Gastroesophageal sphincter (tissue), 4 donors: Measurements from ENCODE around the gene DPH3. TPM values are rescaled to one million over a fixed set of nuclear protein-coding genes. Genes with fewer than 3 reads are reported as not detected.

Experiments
- ATAC-seq: fragments of 150-250 bp; one replicate; pipeline ENCODE4 v1.9.1; 2016; ENCODE audit warnings: mild to moderate bottlenecking, moderate library complexity
- H3K27ac ChIP-seq, 4 donors: fragments of 200-600 bp; sonication (generic) in 3 of 4; 1 replicate in 3 of 4; 2 replicates in 1 of 4; pipeline ENCODE4 v1.5.1; 2016 to 2019
- H3K27me3 ChIP-seq: fragments of 200-600 bp; sonication (generic); one replicate; pipeline ENCODE4 v1.5.1; 2019
- H3K36me3 ChIP-seq, 2 donors: fragments of 200-600 bp; sonication (generic); one replicate each; pipeline ENCODE4 v1.5.1; 2019; ENCODE audit warnings: control low read depth in 1 of 2
- H3K4me1 ChIP-seq, 3 donors: fragments of 200-600 bp; sonication (generic); 1 replicate in 2 of 3; 2 replicates in 1 of 3; pipeline ENCODE4 v1.5.1; 2016 to 2019; ENCODE audit warnings: control low read depth in 2 of 3
- H3K4me3 ChIP-seq, 2 donors: fragments of 200-600 bp; sonication (generic); one replicate each; pipeline ENCODE4 v1.5.1; 2019; ENCODE audit warnings: mild to moderate bottlenecking in 1 of 2, moderate library complexity in 1 of 2
- H3K9me3 ChIP-seq, 3 donors: fragments of 200-600 bp; sonication (generic); one replicate each; pipeline ENCODE4 v1.5.1; 2017 to 2019; ENCODE audit warnings: control low read depth in 2 of 3
- CTCF ChIP-seq, 4 experiments: fragments of 200-600 bp in 2 of 4; fragments of 450-650 bp in 2 of 4; sonication (generic) in 1 of 4; IDR thresholded peaks; one replicate each; pipeline ENCODE4 v1.5.1; 2017 to 2019; ENCODE audit warnings: antibody characterized with exemption in 4 of 4, mild to moderate bottlenecking in 2 of 4, moderate library complexity in 2 of 4
- EP300 ChIP-seq: sonication (generic); formaldehyde crosslinking; IDR thresholded peaks from one replicate; pipeline ENCODE4 v1.6.1; 2017; ENCODE audit warnings: antibody characterized with exemption, mild to moderate bottlenecking
- POLR2A ChIP-seq, 2 donors: fragments of 450-650 bp; IDR thresholded peaks; one replicate each; pipeline ENCODE4 v1.6.1; 2017; ENCODE audit warnings: antibody characterized with exemption in 2 of 2, mild to moderate bottlenecking in 2 of 2, moderate library complexity in 1 of 2
- POLR2AphosphoS5 ChIP-seq: sonication (generic); formaldehyde crosslinking; IDR thresholded peaks from one replicate; pipeline ENCODE4 v1.6.1; 2017; ENCODE audit warnings: antibody characterized with exemption
- WGBS, 2 donors: methylation state at CpG; one replicate each; pipeline ENCODE4 v1.1.5; 2018; ENCODE audit warnings: low coverage in 1 of 2; 5-methylcytosine and 5-hydroxymethylcytosine counted together
- total RNA-seq, 4 donors: library from RNA; depleted of rRNA; stranded (reverse); fragments of >200 nt; gene quantifications; one replicate each; pipeline ENCODE4 v1.1.0, GENCODE V29; 2016

Gene DPH3
- total RNA-seq, 4 donors from 2014 or later = 31.4 to 40.0 (median 36.8) TPM

DNA sequence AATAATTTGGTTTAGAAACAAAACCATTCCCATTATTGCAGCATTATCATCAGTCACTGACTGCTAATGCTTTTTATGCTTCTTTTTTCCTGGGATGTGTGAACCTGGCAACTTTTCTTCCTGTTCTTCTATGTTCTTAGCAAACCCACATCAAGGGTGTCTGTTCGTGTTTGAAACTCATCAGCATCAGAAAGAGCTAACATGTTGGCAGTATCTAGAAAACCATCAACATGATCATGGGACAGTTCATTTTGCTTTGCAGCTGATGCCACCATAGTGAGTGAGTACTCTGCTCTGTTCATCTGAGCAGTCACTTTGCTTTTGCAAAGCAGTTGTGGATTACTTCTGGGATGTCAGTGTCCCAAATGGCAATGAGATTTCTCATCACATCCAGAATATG is 5.9 kb downstream of the DPH3 start:
- WGBS, 2 donors = 42 to 80% methylated on average over 1 of the region's 1 CpG
- peaks cover 0 to 26% (median 4%) of the 10 kb centered on the region in 3 donors for H3K4me1 ChIP-seq
- H3K36me3 ChIP-seq = peaks cover 0 to 57% of the 10 kb centered on the region in 2 donors
- ATAC-seq = no peak
- H3K4me3 ChIP-seq = no peak overlapping the region
- no peaks in the 10 kb centered on the region for H3K27me3 ChIP-seq
- no peak for TF ChIP-seq POLR2A (IDR thresholded peaks at IDR 0.05)
- no peak for TF ChIP-seq POLR2AphosphoS5
- no peak for TF ChIP-seq CTCF (IDR thresholded peaks at IDR 0.05)
- TF ChIP-seq EP300 = no peak
- no peak overlapping the region for H3K27ac ChIP-seq
- H3K9me3 ChIP-seq = no peaks in the 10 kb centered on the region

GRCh38 chr3:16258177-16258576 is 6.6 kb downstream of the DPH3 start:
- Histone ChIP-seq H3K27me3 (no peaks in the 10 kb centered on the region), H3K4me1 (peaks cover 0 to 19% (median under 1%) of the 10 kb centered on the region in 3 donors), H3K27ac (no peak overlapping the region), H3K4me3 (no peak overlapping the region), H3K36me3 (peaks cover 0 to 57% of the 10 kb centered on the region in 2 donors), H3K9me3 (no peaks in the 10 kb centered on the region)
- 56 to 75% methylated on average over 4 to 5 of the region's 5 CpGs for whole genome bisulfite sequencing, 2 donors
- ATAC-seq = no peak
- TF ChIP-seq POLR2A (IDR thresholded peaks at IDR 0.05) = no peak
- no peak for TF ChIP-seq POLR2AphosphoS5
- TF ChIP-seq EP300 = no peak
- no peak for TF ChIP-seq CTCF (IDR thresholded peaks at IDR 0.05)

DNA sequence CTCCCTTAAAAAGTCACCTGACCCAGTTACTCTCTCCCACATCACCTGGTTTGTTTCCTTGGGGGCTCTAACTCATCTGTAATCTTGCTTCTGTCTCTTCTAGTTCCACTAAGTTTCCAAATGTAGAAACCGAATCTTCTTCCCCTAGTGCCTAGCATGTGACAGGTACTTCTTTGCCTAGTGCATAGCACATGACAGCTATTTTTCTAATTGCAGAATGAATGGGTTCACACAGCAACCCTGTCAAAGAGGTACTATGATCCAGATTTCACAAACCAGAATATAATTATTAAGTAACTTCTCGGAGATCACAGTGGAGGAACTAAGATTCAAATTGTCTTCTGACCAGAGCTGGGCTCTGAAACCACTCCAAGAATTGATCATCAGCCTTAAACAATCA is 7.4 kb downstream of the DPH3 start:
- peaks cover 0 to 11% (median 0%) of the 10 kb centered on the region in 3 donors for H3K4me1 ChIP-seq
- 57 to 83% methylated on average over 2 of the region's 2 CpGs for WGBS, 2 donors
- no peak for TF ChIP-seq POLR2AphosphoS5
- TF ChIP-seq CTCF (IDR thresholded peaks at IDR 0.05) = no peak
- no peak for TF ChIP-seq POLR2A (IDR thresholded peaks at IDR 0.05)
- TF ChIP-seq EP300 = no peak
- no peak for ATAC-seq
- H3K27me3 ChIP-seq = no peaks in the 10 kb centered on the region
- H3K27ac ChIP-seq = no peak overlapping the region
- H3K9me3 ChIP-seq = no peaks in the 10 kb centered on the region
- no peak overlapping the region for H3K4me3 ChIP-seq
- peaks cover 0 to 57% of the 10 kb centered on the region in 2 donors for H3K36me3 ChIP-seq

GRCh38 chr3:16255726-16256125 is 9.0 kb downstream of the DPH3 start:
- 81 to 83% methylated on average over 4 to 5 of the region's 5 CpGs for WGBS, 2 donors
- Histone ChIP-seq H3K4me1 (no peaks in the 10 kb centered on the region), H3K27me3 (no peaks in the 10 kb centered on the region), H3K4me3 (no peak overlapping the region), H3K9me3 (no peaks in the 10 kb centered on the region), H3K36me3 (peaks cover 0 to 41% of the 10 kb centered on the region in 2 donors), H3K27ac (no peak overlapping the region)
- no peak for ATAC-seq
- TF ChIP-seq POLR2AphosphoS5 (no peak), POLR2A (IDR thresholded peaks at IDR 0.05) (no peak), CTCF (IDR thresholded peaks at IDR 0.05) (no peak), EP300 (no peak)

- Histone ChIP-seq H3K27me3 (no peaks in the 10 kb centered on the region), H3K9me3 (no peaks in the 10 kb centered on the region), H3K27ac (no peak overlapping the region), H3K36me3 (peaks cover 0 to 37% of the 10 kb centered on the region in 2 donors), H3K4me3 (no peak overlapping the region), H3K4me1 (no peaks in the 10 kb centered on the region)
- TF ChIP-seq POLR2AphosphoS5 (no peak), CTCF (IDR thresholded peaks at IDR 0.05) (no peak), POLR2A (IDR thresholded peaks at IDR 0.05) (no peak)
- 57 to 83% methylated on average over 1 to 3 of the region's 3 CpGs for WGBS, 2 donors
- no peak for ATAC-seq
Observed at GRCh38 chr3:16255326-16255725, 9.4 kb downstream of the DPH3 start.
